AG04450 (cell line): ENCODE data around the gene TNS3. TPM values are rescaled to one million over a fixed set of nuclear protein-coding genes. Genes with fewer than 3 reads are reported as not detected.
A peak's percentile ranks its signal among the peaks of the same experiment; 100 is the strongest.

ENCODE experiments used
- CTCF ChIA-PET: fragments of 300-600, 350-600 bp; formaldehyde crosslinking; extraction: SDS; loops from one replicate; lab custom pipeline; 2022; ENCODE audit warnings: antibody characterized with exemption, inconsistent platforms; lab: Charles Lee
- POLR2A ChIA-PET: fragments of 350-600 bp; formaldehyde crosslinking; extraction: SDS; loops from one replicate; lab custom pipeline; 2021; ENCODE audit warnings: antibody characterized with exemption, inconsistent platforms; lab: Yijun Ruan, JAX
- DNase-seq: peaks from one replicate; pipeline ENCODE4 v3.0.0-alpha.2; 2011; ENCODE audit warnings: low read depth, low spot score
- H3K27ac ChIP-seq: one replicate; pipeline ENCODE4 v1.5.1; 2012; ENCODE audit warnings: low read depth, low read length, control low read depth
- H3K27me3 ChIP-seq: one replicate; pipeline ENCODE4 v1.6.0; 2012; ENCODE audit warnings: low read length; ENCODE audit not compliant: control insufficient read depth, insufficient read depth
- H3K4me3 ChIP-seq: 2 replicates; pipeline ENCODE4 v1.5.1; 2011; ENCODE audit warnings: mild to moderate bottlenecking, low read depth, low read length, control low read depth
- H3K9me3 ChIP-seq: 2 replicates; pipeline ENCODE4 v1.5.1; 2012; ENCODE audit warnings: low read length; ENCODE audit not compliant: control insufficient read depth, insufficient read depth
- CTCF ChIP-seq: IDR thresholded peaks from 2 replicates; pipeline ENCODE4 v1.5.1; 2011; ENCODE audit warnings: low read depth, low read length, control low read depth, inconsistent platforms
- polyA plus RNA-seq: library from polyadenylated mRNA; depleted of rRNA; stranded (reverse); fragments of >200 nt; gene quantifications from 2 replicates; pipeline ENCODE4 v1.2.3, GENCODE V29; 2011

Gene TNS3
- polyA plus RNA-seq, 1 experiment = 131 TPM

DNA sequence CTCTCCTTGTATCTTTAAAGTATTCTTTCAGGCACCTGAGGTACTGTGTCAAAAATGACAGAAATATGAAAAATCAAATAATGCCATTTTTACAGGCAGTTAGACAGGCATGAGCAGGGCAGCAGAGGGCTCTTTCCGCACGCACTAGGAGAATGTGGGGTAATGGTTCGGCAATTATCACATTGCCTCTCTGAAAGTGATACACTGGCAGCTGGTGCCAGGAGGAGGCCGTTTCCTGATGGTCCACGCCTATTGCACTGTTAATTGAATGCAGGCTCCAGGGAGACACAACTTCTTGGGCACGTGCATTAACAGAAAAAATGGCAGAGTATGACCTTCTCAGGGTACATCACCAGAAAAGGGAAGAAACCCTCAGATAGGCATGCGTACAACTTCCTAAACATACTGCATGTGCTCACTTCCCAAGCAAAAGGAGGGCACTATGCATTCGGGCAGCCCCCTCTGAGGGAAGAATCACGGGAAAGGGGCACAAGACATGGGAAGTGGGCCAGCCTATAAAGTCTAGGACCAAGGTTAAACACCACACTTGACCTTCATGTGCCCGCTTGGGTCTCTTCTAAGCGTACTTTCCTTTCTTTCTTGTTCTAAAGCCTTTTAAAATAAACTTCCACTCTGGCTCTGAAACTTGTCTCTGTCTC lies 161.7 kb downstream of the TNS3 start:
- no peaks in the 10 kb centered on the region for H3K9me3 ChIP-seq
- no peaks in the 10 kb centered on the region for H3K27me3 ChIP-seq
- H3K4me3 ChIP-seq = no peak overlapping the region
- TF ChIP-seq CTCF = no peak
- DNase-seq = no peak
- peak overlapping the region; percentile 54 for H3K27ac ChIP-seq
- ChIA-PET POLR2A (no interaction called here), CTCF (interaction anchor here (1.8 to 4.0 kb wide), 2 partner anchors 9 to 15 kb away, joined by 5 to 18 read pairs; no protein-coding TSS in a partner anchor)

GRCh38 chr7:47419471-47419870 lies 162.4 kb downstream of the TNS3 start:
- TF ChIP-seq CTCF = no peak
- Histone ChIP-seq H3K9me3 (no peaks in the 10 kb centered on the region), H3K27ac (peak overlapping the region; percentile 89), H3K27me3 (no peaks in the 10 kb centered on the region), H3K4me3 (no peak overlapping the region)
- no peak for DNase-seq
- ChIA-PET POLR2A (interaction anchor here (0.6 to 1.1 kb wide), 2 partner anchors 31 to 64 kb away, joined by 4 read pairs; no protein-coding TSS in a partner anchor), CTCF (interaction anchor here (1.4 kb wide), 1 partner anchor 10 kb away, joined by 5 read pairs; no protein-coding TSS in a partner anchor)

DNA sequence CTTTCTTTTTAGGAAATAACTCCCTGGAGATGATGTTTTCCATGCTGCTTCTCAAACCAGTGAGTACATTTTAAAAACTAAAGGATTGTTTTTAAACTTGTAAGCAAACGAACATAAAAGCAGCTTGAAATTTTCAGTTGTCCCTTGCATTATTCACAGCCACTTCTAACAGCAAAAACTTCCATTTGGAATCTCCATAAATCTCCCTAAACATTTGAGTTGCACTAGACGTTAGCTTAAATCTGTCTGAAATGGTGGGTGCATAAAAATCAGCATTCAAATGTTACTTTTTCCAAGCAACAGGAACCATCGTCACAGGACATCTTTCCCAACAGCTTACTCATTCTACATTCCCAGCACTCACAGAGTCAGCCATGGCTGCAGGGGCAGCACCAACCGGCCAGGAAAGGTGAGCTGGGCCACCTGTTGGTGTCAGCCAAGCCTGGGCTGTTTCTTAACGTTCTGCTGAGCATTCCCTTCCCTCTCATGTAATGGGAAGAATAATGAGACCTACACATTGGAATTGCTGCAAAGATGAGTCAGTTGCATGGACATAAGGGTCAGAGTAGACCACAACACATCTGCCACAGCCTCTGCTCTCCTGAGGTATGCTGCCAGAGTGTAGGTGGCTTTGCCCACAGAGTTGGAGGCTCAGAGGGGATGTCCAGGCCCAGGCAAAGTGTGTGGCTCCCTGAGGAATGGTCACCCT lies 163.2 kb downstream of the TNS3 start:
- no peak overlapping the region for H3K4me3 ChIP-seq
- ChIA-PET CTCF (interaction anchor here (1.1 to 2.1 kb wide), 5 partner anchors 9 to 550 kb away, joined by 3 to 8 read pairs (median 5); no protein-coding TSS in a partner anchor), POLR2A (interaction anchor here (0.7 to 1.4 kb wide), 3 partner anchors 26 to 39 kb away, joined by 4 read pairs; no protein-coding TSS in a partner anchor)
- no peaks in the 10 kb centered on the region for H3K27me3 ChIP-seq
- DNase-seq = peak; percentile 88
- H3K27ac ChIP-seq = peak overlapping the region; percentile 89
- TF ChIP-seq CTCF = no peak
- H3K9me3 ChIP-seq = no peaks in the 10 kb centered on the region

DNA sequence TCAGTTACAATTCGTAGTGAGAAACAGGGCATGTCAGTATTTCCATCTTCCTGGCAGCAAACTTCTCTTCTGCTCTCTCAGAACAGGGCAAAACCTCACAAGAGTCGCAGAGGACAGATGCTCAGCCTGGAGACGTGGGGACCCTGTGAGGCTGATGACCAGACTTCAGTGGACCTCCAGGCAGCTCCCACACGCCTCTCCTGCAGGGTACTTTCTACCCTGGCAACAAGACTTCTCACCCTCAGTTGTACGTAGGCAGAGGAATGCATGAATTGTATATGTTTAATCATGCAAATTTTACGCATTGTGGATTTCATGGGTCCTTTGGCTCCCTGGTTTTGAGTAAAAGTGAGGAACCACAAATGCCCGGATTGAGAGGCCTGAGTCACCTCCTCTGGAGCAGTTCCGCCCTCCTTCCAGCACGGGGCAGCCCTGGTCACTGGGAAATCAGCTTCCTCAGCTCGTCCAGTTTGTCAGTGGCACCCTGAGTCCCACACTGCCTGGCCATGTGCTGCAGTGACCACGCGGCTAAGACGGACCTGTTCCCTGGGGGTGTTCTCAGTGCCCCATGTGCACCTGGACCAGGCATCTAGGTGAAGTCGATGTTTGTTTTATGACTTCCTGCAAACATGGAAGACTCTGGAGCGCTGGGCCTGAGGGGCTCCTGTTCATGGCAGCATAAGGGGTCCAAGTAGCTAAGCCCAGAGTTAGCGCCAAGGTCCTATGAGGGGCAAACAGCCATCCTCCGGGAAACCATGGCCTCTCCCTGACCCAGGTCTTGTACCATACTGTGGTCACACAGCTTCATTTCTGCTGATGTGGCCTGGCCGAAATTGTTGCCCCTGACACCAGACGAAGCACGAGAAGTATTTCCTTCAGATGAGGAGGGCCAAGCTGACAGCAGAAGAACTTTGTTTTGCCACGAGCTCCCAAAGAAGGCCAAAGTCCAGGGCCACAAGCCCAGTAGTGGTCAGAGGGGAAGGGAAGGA lies 165.1 kb downstream of the TNS3 start:
- Histone ChIP-seq H3K9me3 (no peaks in the 10 kb centered on the region), H3K27me3 (no peaks in the 10 kb centered on the region), H3K27ac (no peak overlapping the region), H3K4me3 (no peak overlapping the region)
- DNase-seq = no peak
- POLR2A ChIA-PET = no interaction called here
- CTCF ChIA-PET = interaction anchor here (0.6 to 2.1 kb wide), 2 partner anchors 19 to 151 kb away, joined by 4 to 6 read pairs; no protein-coding TSS in a partner anchor
- TF ChIP-seq CTCF = no peak
